ENCODE data around the gene CDIPT.

- TF ChIP-seq CTCF (IDR thresholded peaks at IDR 0.05) (no peak), POLR2A (IDR thresholded peaks at IDR 0.05) (no peak), POLR2AphosphoS5 (IDR thresholded peaks at IDR 0.05) (no peak)
Measured at GRCh38 chr16:29814592-29814991, 48.4 kb downstream of the CDIPT start.
